HUDEP-2 (cell line): ENCODE measurements around the gene SULT1A3.
"Not testable (repeated sequence)": the region's sequence is repeated elsewhere in the genome, so short reads cannot be mapped to it uniquely, and the experiment has no call there.

Source experiments
- DNase-seq, 76 experiments: peaks; one replicate each; lab custom pipeline; 2025; ENCODE audit not compliant: unreplicated experiment in 76 of 76; lab: John Stamatoyannopoulos, UW

Gene SULT1A3

GRCh38 chr16:30186782-30187555, 12.1 kb upstream of the SULT1A3 start:
- peak in 52 of 76 experiments; percentile 3 to 72 (median 46) for DNase-seq

GRCh38 chr16:30187556-30187865, 11.5 kb upstream of the SULT1A3 start:
- DNase-seq, result no peak

GRCh38 chr16:30187971-30188561, 11.0 kb upstream of the SULT1A3 start:
- no peak for DNase-seq

GRCh38 chr16:30191158-30191557, 7.9 kb upstream of the SULT1A3 start:
- not testable (repeated sequence) for DNase-seq

GRCh38 chr16:30193098-30193497, 6.0 kb upstream of the SULT1A3 start:
- not testable (repeated sequence) for DNase-seq

GRCh38 chr16:30193615-30194014, 5.4 kb upstream of the SULT1A3 start, which contains the start of the genes BOLA2B and SLX1A:
BOLA2B (minus strand) TSS chr16:30193666; CDS start chr16:30193595, 71 bp downstream.
SLX1A (plus strand) TSS chr16:30193875; CDS start chr16:30194085, 210 bp downstream.
- DNase-seq, result not testable (repeated sequence)

- DNase-seq, result not testable (repeated sequence)
These were observed 4.7 kb upstream of the SULT1A3 start for GRCh38 chr16:30194172-30194925.

- DNase-seq, result not testable (repeated sequence)
These were observed 2.1 kb upstream of the SULT1A3 start for GRCh38 chr16:30197001-30197400.

- not testable (repeated sequence) for DNase-seq
These were observed 721 bp downstream of the SULT1A3 start for GRCh38 chr16:30199608-30200343.

- not testable (repeated sequence) for DNase-seq
These were observed 6.6 kb downstream of the SULT1A3 start for GRCh38 chr16:30205541-30206236.

GRCh38 chr16:30206252-30206651, 7.2 kb downstream of the SULT1A3 start:
- DNase-seq, result not testable (repeated sequence)

- DNase-seq, result not testable (repeated sequence)
These were observed 8.1 kb downstream of the SULT1A3 start for GRCh38 chr16:30207063-30207704.

GRCh38 chr16:30209032-30209431, 10.0 kb downstream of the SULT1A3 start:
- DNase-seq, result not testable (repeated sequence)

- not testable (repeated sequence) for DNase-seq
These were observed 12.4 kb downstream of the SULT1A3 start for GRCh38 chr16:30211414-30211813.

- DNase-seq, result not testable (repeated sequence)
These were observed 18.0 kb downstream of the SULT1A3 start for GRCh38 chr16:30217082-30217481.

- not testable (repeated sequence) for DNase-seq
These were observed 49.3 kb downstream of the SULT1A3 start, which contains the start of gene NPIPB13 for GRCh38 chr16:30248379-30248778. NPIPB13 (minus strand) TSS chr16:30248479; CDS start chr16:30245573, 2,906 bp downstream.
